ENCODE results near the gene C1orf226.

DNA sequence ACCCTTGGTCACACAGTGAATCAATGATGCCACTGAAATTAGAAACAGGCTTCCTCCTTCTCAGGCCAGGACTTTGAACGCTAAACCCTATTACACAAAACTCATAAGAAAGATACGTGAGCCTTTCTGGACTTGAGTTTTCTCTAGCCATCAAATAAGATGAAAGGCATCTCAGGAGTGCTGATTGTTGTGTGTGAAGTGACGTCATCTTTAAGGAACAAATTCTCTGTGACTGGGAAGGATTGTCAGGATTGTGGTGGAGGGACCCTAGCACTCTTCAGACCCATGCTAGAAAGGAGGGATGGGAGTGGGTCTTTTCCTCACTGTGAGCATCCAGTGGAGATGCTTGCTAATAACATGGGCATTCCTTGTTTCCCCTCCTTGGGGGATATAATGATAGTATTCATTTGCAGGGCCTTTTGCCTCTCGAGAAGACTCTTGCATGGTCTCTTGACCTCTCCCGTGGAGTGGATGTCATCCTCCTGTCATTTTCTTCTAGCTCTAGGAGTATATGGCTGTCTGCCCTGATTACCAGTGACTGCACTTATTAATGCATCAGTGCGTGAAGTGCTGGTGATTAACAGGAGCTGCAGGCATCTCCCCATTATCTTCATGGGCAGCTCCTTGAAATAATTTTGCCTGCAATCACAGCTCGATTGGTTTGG lies 44.8 kb upstream of the C1orf226 start:
- TF ChIP-seq, protein P1, sequence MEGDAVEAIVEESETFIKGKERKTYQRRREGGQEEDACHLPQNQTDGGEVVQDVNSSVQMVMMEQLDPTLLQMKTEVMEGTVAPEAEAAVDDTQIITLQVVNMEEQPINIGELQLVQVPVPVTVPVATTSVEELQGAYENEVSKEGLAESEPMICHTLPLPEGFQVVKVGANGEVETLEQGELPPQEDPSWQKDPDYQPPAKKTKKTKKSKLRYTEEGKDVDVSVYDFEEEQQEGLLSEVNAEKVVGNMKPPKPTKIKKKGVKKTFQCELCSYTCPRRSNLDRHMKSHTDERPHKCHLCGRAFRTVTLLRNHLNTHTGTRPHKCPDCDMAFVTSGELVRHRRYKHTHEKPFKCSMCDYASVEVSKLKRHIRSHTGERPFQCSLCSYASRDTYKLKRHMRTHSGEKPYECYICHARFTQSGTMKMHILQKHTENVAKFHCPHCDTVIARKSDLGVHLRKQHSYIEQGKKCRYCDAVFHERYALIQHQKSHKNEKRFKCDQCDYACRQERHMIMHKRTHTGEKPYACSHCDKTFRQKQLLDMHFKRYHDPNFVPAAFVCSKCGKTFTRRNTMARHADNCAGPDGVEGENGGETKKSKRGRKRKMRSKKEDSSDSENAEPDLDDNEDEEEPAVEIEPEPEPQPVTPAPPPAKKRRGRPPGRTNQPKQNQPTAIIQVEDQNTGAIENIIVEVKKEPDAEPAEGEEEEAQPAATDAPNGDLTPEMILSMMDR (IDR thresholded peaks at IDR 0.05) = no peak
- no peak for TF ChIP-seq POLR2A (IDR thresholded peaks at IDR 0.05)

All from heart left ventricle (tissue), 13 donors.